HEK293 (cell line): Measurements from ENCODE around the gene HP1BP3.
A peak's percentile ranks its signal among the peaks of the same experiment; 100 is the strongest.

ENCODE experiments used
- CTCF ChIA-PET: fragments of 350-600 bp; formaldehyde crosslinking; extraction: SDS; loops from one replicate; lab custom pipeline; 2021; ENCODE audit warnings: antibody characterized with exemption; lab: Yijun Ruan, JAX
- POLR2A ChIA-PET: fragments of 300-600 bp; formaldehyde crosslinking; extraction: SDS; loops from one replicate; lab custom pipeline; 2020; ENCODE audit warnings: antibody characterized with exemption, inconsistent platforms; lab: Yijun Ruan, JAX
- H3K27ac ChIP-seq: fragments of 200-500 bp; sonication (Bioruptor generic); 2 replicates; pipeline ENCODE4 v1.5.1; 2014; ENCODE audit warnings: low read depth, low read length, control low read depth, inconsistent platforms; ENCODE audit errors: extremely low read depth
- H3K36me3 ChIP-seq, 2 experiments: fragments of 200-500 bp in 1 of 2; sonication (Bioruptor generic) in 1 of 2; 1 replicate in 1 of 2; 2 replicates in 1 of 2; pipeline ENCODE4 v1.5.1; 2014 to 2017; ENCODE audit warnings: inconsistent platforms in 2 of 2, low read length in 2 of 2; ENCODE audit not compliant: control insufficient read depth in 2 of 2, insufficient read depth in 1 of 2
- H3K4me1 ChIP-seq: fragments of 200-500 bp; sonication (Bioruptor generic); 2 replicates; pipeline ENCODE4 v1.5.1; 2014; ENCODE audit warnings: mild to moderate bottlenecking, low read length, inconsistent platforms; ENCODE audit not compliant: control insufficient read depth, insufficient read depth
- H3K4me3 ChIP-seq: 2 replicates; pipeline ENCODE4 v1.5.1; 2011; ENCODE audit warnings: low read depth, mild to moderate bottlenecking, control low read depth, low read length, moderate library complexity
- H3K9me3 ChIP-seq: fragments of 200-500 bp; sonication (Bioruptor generic); 2 replicates; pipeline ENCODE4 v1.5.1; 2014; ENCODE audit warnings: low read depth, low read length, inconsistent platforms; ENCODE audit not compliant: control insufficient read depth, insufficient read depth
- BCL6B ChIP-seq: fragments of 450-650 bp; formaldehyde crosslinking; IDR thresholded peaks from 2 replicates; pipeline ENCODE4 v1.5.1; 2017; ENCODE audit warnings: missing biosample characterization, missing genetic modification characterization
- FEZF1 ChIP-seq: fragments of 450-650 bp; formaldehyde crosslinking; IDR thresholded peaks from 2 replicates; pipeline ENCODE4 v1.5.1; 2016; ENCODE audit warnings: missing biosample characterization, missing genetic modification characterization
- HOXD13 ChIP-seq: sonication (generic); formaldehyde crosslinking; IDR thresholded peaks from 2 replicates; pipeline ENCODE4 v1.8.0; 2022; ENCODE audit warnings: missing genetic modification reagents, borderline replicate concordance
- MZF1 ChIP-seq: fragments of 450-650 bp; formaldehyde crosslinking; IDR thresholded peaks from 2 replicates; pipeline ENCODE4 v1.5.1; 2017; ENCODE audit warnings: missing biosample characterization, missing genetic modification characterization, borderline replicate concordance
- ZBTB48 ChIP-seq: fragments of 450-650 bp; formaldehyde crosslinking; IDR thresholded peaks from 2 replicates; pipeline ENCODE4 v1.5.1; 2016; ENCODE audit warnings: missing biosample characterization, missing genetic modification characterization
- ZIC2 ChIP-seq: fragments of 450-650 bp; formaldehyde crosslinking; IDR thresholded peaks from 2 replicates; pipeline ENCODE4 v1.5.1; 2016; ENCODE audit warnings: missing biosample characterization, missing genetic modification characterization
- ZNF354C ChIP-seq: fragments of 450-650 bp; formaldehyde crosslinking; IDR thresholded peaks from 2 replicates; pipeline ENCODE4 v1.5.1; 2016; ENCODE audit warnings: missing biosample characterization, missing genetic modification characterization, low read depth, borderline replicate concordance
- ZNF366 ChIP-seq: fragments of 450-650 bp; formaldehyde crosslinking; conservative IDR thresholded peaks from 2 replicates; pipeline ENCODE4 v1.5.1; 2016; ENCODE audit warnings: missing biosample characterization, missing genetic modification characterization
- ZNF404 ChIP-seq: fragments of 450-650 bp; formaldehyde crosslinking; IDR thresholded peaks from 2 replicates; pipeline ENCODE4 v1.5.1; 2017; ENCODE audit warnings: missing biosample characterization, missing genetic modification characterization
- ZNF549 ChIP-seq: fragments of 450-650 bp; IDR thresholded peaks from 2 replicates; pipeline ENCODE4 v1.5.1; 2018; ENCODE audit warnings: missing biosample characterization, missing genetic modification characterization, mild to moderate bottlenecking, inconsistent platforms, moderate library complexity
- ZNF677 ChIP-seq: fragments of 450-650 bp; IDR thresholded peaks from 2 replicates; pipeline ENCODE4 v1.5.0; 2018; ENCODE audit warnings: missing biosample characterization, mild to moderate bottlenecking, missing genetic modification characterization, moderate library complexity
- ZNF777 ChIP-seq: fragments of 450-650 bp; formaldehyde crosslinking; IDR thresholded peaks from 2 replicates; pipeline ENCODE4 v1.5.1; 2017; ENCODE audit warnings: missing biosample characterization, missing genetic modification characterization, borderline replicate concordance
- TF ChIP-seq, protein P1 (sequence below): fragments of 450-650 bp; formaldehyde crosslinking; IDR thresholded peaks from 2 replicates; pipeline ENCODE4 v1.5.1; 2016; ENCODE audit warnings: missing biosample characterization, missing genetic modification characterization, borderline replicate concordance
- TF ChIP-seq, protein P2 (sequence below): fragments of 450-650 bp; formaldehyde crosslinking; IDR thresholded peaks from 2 replicates; pipeline ENCODE4 v1.5.1; 2016; ENCODE audit warnings: missing biosample characterization, missing genetic modification characterization
- TF ChIP-seq, protein P3 (sequence below): fragments of 450-650 bp; formaldehyde crosslinking; IDR thresholded peaks from 2 replicates; pipeline ENCODE4 v1.5.1; 2016; ENCODE audit warnings: missing biosample characterization, missing genetic modification characterization

The HP1BP3 gene

DNA sequence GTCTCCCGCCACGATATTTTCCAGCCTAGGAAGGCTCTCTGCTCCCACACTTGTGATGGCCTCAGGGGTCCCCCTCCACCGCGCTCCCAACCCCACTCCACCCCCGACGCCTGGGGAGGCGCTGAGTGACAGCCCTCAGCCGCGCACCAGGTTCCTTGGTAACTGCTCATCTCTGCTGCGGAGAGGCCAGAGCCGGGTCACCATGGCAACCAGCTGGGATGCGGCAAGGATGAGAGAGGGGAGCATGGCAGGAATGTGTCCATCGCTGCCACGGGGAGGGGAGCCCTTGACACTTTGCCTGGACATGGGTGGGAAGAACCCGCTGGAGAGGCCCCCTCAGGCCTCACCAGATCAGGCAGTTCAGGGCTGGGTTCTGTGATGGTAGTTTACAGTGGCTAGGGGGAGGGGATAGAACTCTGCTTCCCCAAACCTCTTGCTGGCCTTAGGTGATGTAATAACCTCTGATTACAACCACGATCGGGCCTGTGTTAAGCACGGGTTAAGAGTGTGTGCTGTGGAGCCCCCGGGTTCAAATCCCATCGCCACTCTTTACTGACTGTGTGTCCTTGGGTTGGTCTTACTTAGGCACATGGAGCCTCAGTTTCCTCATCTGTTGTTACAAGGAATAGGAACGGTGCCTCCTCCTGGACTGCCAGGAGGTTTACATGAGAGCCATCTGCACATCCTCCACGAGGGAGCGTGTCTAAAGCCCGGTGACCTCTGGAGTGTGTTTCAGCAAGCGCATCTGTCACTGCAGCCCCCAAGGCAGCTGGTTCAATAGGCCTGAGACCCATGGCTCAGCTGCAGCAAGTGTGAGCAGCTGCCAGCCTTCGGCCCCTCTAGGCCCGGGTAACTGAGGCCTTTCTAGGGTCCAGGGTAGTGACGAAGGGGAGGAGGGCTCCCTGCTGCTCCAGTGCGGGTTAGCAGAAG, 75.6 kb downstream of the HP1BP3 start:
- Histone ChIP-seq H3K9me3 (no peaks in the 10 kb centered on the region), H3K4me1 (no peaks in the 10 kb centered on the region), H3K4me3 (no peak overlapping the region), H3K36me3 (peaks cover 0 to 4% of the 10 kb centered on the region in 2 experiments; a peak in 1 of 3 replicates), H3K27ac (no peak overlapping the region)
- ChIA-PET POLR2A (no interaction called here), CTCF (interaction anchor here (0.5 to 3.4 kb wide), 5 partner anchors 14 to 965 kb away, joined by 3 to 16 read pairs (median 5); no protein-coding TSS in a partner anchor)
- peak; percentile 67; the same call in 1 of the 2 replicates for TF ChIP-seq ZBTB48
- no peak for TF ChIP-seq BCL6B (tag by site-specific recombination)
- TF ChIP-seq HOXD13 (CRISPR knock-in tag) = no peak

- H3K4me1 ChIP-seq = no peaks in the 10 kb centered on the region
- ChIA-PET POLR2A (no interaction called here), CTCF (interaction anchor here (0.5 to 1.7 kb wide), 3 partner anchors 14 to 145 kb away, joined by 4 to 7 read pairs (median 5); no protein-coding TSS in a partner anchor)
- no peak overlapping the region for H3K4me3 ChIP-seq
- no peaks in the 10 kb centered on the region for H3K9me3 ChIP-seq
- no peak overlapping the region for H3K27ac ChIP-seq
- TF ChIP-seq ZIC2 (tag by site-specific recombination) (peak; percentile 83), ZNF404 (tag by site-specific recombination) (no peak)
- peaks cover 0 to 4% of the 10 kb centered on the region in 2 experiments; a peak in 1 of 3 replicates for H3K36me3 ChIP-seq
Measured at GRCh38 chr1:20710469-20711284, 76.4 kb downstream of the HP1BP3 start.

DNA sequence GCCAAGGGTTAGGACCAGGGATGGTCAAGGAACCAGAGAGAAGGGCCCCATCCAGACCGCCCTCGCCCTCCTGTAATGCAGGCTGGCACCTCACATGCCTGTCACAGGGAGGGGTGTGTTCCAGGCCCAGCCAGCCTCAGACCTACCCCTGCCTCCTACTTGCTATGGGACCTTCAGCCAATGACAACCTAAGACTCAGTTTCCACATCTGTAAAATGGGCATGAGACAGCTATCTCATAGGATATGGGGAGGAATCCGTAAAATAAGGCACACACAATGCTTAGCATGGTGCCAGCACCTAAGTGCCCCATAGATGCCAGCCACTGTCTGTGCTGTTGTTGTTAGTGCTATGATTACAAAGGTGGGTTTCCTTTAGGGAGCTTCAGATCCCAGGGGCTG, 77.2 kb downstream of the HP1BP3 start:
- H3K4me1 ChIP-seq = no peaks in the 10 kb centered on the region
- H3K36me3 ChIP-seq = peaks cover 0 to 5% of the 10 kb centered on the region in 2 experiments; a peak in 1 of 3 replicates
- H3K4me3 ChIP-seq = no peak overlapping the region
- no peak for TF ChIP-seq ZNF354C (tag by site-specific recombination)
- no peak for TF ChIP-seq FEZF1
- TF ChIP-seq ZNF677 (tag by site-specific recombination) = no peak
- no peak for TF ChIP-seq ZNF549 (tag by site-specific recombination)
- TF ChIP-seq MZF1 (tag by site-specific recombination) = no peak
- TF ChIP-seq, protein P1, sequence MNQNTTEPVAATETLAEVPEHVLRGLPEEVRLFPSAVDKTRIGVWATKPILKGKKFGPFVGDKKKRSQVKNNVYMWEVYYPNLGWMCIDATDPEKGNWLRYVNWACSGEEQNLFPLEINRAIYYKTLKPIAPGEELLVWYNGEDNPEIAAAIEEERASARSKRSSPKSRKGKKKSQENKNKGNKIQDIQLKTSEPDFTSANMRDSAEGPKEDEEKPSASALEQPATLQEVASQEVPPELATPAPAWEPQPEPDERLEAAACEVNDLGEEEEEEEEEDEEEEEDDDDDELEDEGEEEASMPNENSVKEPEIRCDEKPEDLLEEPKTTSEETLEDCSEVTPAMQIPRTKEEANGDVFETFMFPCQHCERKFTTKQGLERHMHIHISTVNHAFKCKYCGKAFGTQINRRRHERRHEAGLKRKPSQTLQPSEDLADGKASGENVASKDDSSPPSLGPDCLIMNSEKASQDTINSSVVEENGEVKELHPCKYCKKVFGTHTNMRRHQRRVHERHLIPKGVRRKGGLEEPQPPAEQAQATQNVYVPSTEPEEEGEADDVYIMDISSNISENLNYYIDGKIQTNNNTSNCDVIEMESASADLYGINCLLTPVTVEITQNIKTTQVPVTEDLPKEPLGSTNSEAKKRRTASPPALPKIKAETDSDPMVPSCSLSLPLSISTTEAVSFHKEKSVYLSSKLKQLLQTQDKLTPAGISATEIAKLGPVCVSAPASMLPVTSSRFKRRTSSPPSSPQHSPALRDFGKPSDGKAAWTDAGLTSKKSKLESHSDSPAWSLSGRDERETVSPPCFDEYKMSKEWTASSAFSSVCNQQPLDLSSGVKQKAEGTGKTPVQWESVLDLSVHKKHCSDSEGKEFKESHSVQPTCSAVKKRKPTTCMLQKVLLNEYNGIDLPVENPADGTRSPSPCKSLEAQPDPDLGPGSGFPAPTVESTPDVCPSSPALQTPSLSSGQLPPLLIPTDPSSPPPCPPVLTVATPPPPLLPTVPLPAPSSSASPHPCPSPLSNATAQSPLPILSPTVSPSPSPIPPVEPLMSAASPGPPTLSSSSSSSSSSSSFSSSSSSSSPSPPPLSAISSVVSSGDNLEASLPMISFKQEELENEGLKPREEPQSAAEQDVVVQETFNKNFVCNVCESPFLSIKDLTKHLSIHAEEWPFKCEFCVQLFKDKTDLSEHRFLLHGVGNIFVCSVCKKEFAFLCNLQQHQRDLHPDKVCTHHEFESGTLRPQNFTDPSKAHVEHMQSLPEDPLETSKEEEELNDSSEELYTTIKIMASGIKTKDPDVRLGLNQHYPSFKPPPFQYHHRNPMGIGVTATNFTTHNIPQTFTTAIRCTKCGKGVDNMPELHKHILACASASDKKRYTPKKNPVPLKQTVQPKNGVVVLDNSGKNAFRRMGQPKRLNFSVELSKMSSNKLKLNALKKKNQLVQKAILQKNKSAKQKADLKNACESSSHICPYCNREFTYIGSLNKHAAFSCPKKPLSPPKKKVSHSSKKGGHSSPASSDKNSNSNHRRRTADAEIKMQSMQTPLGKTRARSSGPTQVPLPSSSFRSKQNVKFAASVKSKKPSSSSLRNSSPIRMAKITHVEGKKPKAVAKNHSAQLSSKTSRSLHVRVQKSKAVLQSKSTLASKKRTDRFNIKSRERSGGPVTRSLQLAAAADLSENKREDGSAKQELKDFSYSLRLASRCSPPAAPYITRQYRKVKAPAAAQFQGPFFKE (tag by site-specific recombination) = no peak
- no peak for TF ChIP-seq ZNF404 (tag by site-specific recombination)
- TF ChIP-seq, protein P2, sequence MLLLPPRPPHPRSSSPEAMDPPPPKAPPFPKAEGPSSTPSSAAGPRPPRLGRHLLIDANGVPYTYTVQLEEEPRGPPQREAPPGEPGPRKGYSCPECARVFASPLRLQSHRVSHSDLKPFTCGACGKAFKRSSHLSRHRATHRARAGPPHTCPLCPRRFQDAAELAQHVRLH = no peak
- no peak for TF ChIP-seq ZNF777 (tag by site-specific recombination)
- TF ChIP-seq, protein P3, sequence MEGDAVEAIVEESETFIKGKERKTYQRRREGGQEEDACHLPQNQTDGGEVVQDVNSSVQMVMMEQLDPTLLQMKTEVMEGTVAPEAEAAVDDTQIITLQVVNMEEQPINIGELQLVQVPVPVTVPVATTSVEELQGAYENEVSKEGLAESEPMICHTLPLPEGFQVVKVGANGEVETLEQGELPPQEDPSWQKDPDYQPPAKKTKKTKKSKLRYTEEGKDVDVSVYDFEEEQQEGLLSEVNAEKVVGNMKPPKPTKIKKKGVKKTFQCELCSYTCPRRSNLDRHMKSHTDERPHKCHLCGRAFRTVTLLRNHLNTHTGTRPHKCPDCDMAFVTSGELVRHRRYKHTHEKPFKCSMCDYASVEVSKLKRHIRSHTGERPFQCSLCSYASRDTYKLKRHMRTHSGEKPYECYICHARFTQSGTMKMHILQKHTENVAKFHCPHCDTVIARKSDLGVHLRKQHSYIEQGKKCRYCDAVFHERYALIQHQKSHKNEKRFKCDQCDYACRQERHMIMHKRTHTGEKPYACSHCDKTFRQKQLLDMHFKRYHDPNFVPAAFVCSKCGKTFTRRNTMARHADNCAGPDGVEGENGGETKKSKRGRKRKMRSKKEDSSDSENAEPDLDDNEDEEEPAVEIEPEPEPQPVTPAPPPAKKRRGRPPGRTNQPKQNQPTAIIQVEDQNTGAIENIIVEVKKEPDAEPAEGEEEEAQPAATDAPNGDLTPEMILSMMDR (tag by site-specific recombination) = no peak
- TF ChIP-seq ZNF366 (tag by site-specific recombination) = no peak
- H3K9me3 ChIP-seq = no peaks in the 10 kb centered on the region
- H3K27ac ChIP-seq = no peak overlapping the region
- ChIA-PET CTCF (interaction anchor here (1.7 kb wide), 1 partner anchor 13 kb away, joined by 7 read pairs; no protein-coding TSS in a partner anchor), POLR2A (no interaction called here)
